Uterus (tissue), 4 donors: Measurements from ENCODE around the gene PNPO. TPM values are rescaled to one million over a fixed set of nuclear protein-coding genes. Genes with fewer than 3 reads are reported as not detected.

ENCODE experiments used
- DNase-seq, 2 donors: peaks; one replicate each; pipeline ENCODE4 v3.0.0-alpha.2; 2019 to 2020
- H3K27ac ChIP-seq, 2 donors: fragments of 200-600 bp; sonication (generic); 1 replicate in 1 of 2; 2 replicates in 1 of 2; pipeline ENCODE4 v1.5.1; 2016 to 2018
- H3K27me3 ChIP-seq, 2 donors: fragments of 200-600 bp; sonication (generic); one replicate each; pipeline ENCODE4 v1.5.1; 2018 to 2019; ENCODE audit warnings: control low read depth in 1 of 2
- H3K36me3 ChIP-seq, 2 donors: fragments of 200-600 bp; sonication (generic); one replicate each; pipeline ENCODE4 v1.5.1; 2019; ENCODE audit warnings: control low read depth in 1 of 2
- H3K4me1 ChIP-seq, 2 donors: fragments of 200-600 bp; sonication (generic); one replicate each; pipeline ENCODE4 v1.5.1; 2018 to 2019; ENCODE audit warnings: control low read depth in 1 of 2
- H3K4me3 ChIP-seq, 2 donors: fragments of 200-600 bp; sonication (generic); 1 replicate in 1 of 2; 2 replicates in 1 of 2; pipeline ENCODE4 v1.5.1; 2018 to 2019; ENCODE audit warnings: mild to moderate bottlenecking in 1 of 2
- H3K9me3 ChIP-seq, 2 donors: fragments of 200-600 bp; sonication (generic); one replicate each; pipeline ENCODE4 v1.5.1; 2019; ENCODE audit warnings: control low read depth in 1 of 2
- POLR2A ChIP-seq, 2 donors: fragments of 450-650 bp; IDR thresholded peaks; one replicate each; pipeline ENCODE4 v1.6.1; 2016; ENCODE audit warnings: antibody characterized with exemption in 2 of 2, mild to moderate bottlenecking in 1 of 2, moderate library complexity in 1 of 2
- intact Hi-C: fragments of 100-400 bp; cut with DNase I; formaldehyde crosslinking; loops from one replicate; pipeline ENCODE4 v1.15.1; 2023; ENCODE audit warnings: low total_unique reads
- total RNA-seq, 4 donors: library from RNA; depleted of rRNA in 3 of 4; stranded (reverse); fragments of >200 nt in 3 of 4; gene quantifications; one replicate each; pipeline versions ENCODE4 v1.1.0 to v1.2.4, GENCODE V29; 2014 to 2023
- TF ChIP-seq, protein P1 (sequence below), 4 experiments: fragments of 200-600 bp in 2 of 4; fragments of 450-650 bp in 2 of 4; sonication (generic) in 2 of 4; IDR thresholded peaks; one replicate each; pipeline ENCODE4 v1.5.1; 2016 to 2019; ENCODE audit warnings: antibody characterized with exemption in 4 of 4, mild to moderate bottlenecking in 2 of 4, moderate library complexity in 1 of 4
- donor health status: DM: yes; HTN: yes; CAD: no.

Gene PNPO
- 10 to 100 TPM; 16.7 to 29.4 (median 17.4) TPM for total RNA-seq

- TF ChIP-seq, protein P1, sequence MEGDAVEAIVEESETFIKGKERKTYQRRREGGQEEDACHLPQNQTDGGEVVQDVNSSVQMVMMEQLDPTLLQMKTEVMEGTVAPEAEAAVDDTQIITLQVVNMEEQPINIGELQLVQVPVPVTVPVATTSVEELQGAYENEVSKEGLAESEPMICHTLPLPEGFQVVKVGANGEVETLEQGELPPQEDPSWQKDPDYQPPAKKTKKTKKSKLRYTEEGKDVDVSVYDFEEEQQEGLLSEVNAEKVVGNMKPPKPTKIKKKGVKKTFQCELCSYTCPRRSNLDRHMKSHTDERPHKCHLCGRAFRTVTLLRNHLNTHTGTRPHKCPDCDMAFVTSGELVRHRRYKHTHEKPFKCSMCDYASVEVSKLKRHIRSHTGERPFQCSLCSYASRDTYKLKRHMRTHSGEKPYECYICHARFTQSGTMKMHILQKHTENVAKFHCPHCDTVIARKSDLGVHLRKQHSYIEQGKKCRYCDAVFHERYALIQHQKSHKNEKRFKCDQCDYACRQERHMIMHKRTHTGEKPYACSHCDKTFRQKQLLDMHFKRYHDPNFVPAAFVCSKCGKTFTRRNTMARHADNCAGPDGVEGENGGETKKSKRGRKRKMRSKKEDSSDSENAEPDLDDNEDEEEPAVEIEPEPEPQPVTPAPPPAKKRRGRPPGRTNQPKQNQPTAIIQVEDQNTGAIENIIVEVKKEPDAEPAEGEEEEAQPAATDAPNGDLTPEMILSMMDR (IDR thresholded peaks at IDR 0.05): no peak
- peak; percentile 43 for TF ChIP-seq POLR2A (IDR thresholded peaks at IDR 0.05)
- no peaks in the 10 kb centered on the region for H3K4me1 ChIP-seq
- intact Hi-C loops: no loop called here
- H3K36me3 ChIP-seq: no peaks in the 10 kb centered on the region
- no peaks in the 10 kb centered on the region for H3K27me3 ChIP-seq
- H3K27ac ChIP-seq: peak within 1 kb of the TSS; percentile 70 to 83
- DNase-seq: peak; percentile 91 to 94
- H3K9me3 ChIP-seq: no peaks in the 10 kb centered on the region
- H3K4me3 ChIP-seq: peak within 1 kb of the TSS; percentile 86
Measured at GRCh38 chr17:47941246-47942095, at the start of gene PNPO. PNPO (plus strand) TSS chr17:47941571; CDS start chr17:47941676, 105 bp downstream.

DNA sequence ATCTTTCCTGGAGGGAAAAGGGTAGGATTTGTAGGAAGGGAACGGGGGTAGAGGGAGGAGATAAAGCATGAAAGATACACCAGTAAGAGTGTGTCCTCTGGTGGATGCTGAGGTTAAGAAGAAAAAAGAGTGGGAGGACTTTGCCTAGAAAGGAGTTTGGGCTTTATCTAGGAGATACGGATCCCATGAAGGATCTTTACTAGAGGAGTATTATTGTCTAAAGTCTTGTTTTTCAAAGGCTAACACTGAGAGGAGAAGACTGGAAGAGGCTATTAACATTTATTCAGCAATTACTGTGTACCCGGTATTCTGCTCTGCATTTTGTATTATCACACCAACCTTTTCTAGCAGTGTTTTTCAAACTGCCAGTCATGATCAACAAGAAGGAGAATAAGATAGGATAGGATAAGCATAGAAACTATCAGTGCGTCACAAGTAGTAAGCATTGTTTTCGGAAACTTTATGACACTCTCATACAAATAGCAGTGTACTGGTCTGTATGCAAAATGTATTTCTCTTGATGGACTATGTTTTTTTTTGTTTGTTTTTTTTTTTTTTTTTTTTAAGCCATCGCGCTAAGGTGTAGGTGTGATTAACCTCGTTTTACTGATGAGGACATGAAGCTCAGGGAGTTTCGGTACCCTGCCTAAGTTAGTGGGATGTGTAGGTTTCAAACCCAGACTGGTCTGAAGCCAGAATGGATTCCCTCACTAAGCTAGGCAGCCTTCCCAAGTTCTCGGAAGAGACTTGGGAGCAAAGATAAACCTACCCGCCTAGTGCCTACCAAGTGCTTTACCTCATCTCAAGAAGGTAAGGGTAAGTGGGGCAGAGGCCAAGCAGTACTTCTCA, 46.6 kb upstream of the PNPO start:
- TF ChIP-seq, protein P1 (IDR thresholded peaks at IDR 0.05): no peak
- TF ChIP-seq POLR2A (IDR thresholded peaks at IDR 0.05): no peak
- Histone ChIP-seq H3K4me1 (peaks cover 3 to 8% of the 10 kb centered on the region in 2 donors), H3K36me3 (no peaks in the 10 kb centered on the region), H3K9me3 (no peaks in the 10 kb centered on the region), H3K4me3 (peak overlapping the region; percentile 77 to 82), H3K27ac (peak overlapping the region; percentile 95), H3K27me3 (no peaks in the 10 kb centered on the region)
- no peak for DNase-seq
- intact Hi-C loops: no loop called here

DNA sequence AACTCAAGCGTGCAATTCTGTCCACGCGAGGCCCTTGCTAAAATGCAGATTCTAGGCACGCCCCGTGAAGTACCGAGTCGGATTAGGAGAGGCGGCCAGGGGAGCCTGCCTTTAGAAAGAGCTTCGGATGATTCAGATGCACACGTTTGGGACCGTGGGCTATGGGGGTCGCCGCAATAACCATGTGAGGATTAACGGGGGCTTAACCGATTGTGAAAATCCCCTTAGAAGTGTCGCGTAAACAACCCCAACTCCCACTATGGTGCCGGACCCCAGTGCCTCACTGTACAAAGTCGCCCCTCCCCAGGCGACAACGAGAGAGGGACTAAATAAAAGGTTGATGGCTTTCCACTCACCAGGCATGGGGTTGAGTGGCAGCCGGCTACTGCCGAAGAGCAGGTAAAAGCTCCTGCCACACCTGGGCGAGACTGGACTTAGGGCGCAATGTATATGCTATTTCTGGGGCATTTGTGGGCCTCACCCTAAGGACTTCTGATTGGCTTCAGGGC, 46.0 kb upstream of the PNPO start:
- intact Hi-C loops: no loop called here
- peak overlapping the region; percentile 77 to 82 for H3K4me3 ChIP-seq
- no peaks in the 10 kb centered on the region for H3K9me3 ChIP-seq
- H3K27me3 ChIP-seq: no peaks in the 10 kb centered on the region
- no peaks in the 10 kb centered on the region for H3K36me3 ChIP-seq
- peak in 1 of 2 donors; percentile 47 for DNase-seq
- H3K27ac ChIP-seq: peak overlapping the region; percentile 95
- TF ChIP-seq, protein P1 (IDR thresholded peaks at IDR 0.05): peak in 1 of 4 experiments; percentile 9
- TF ChIP-seq POLR2A (IDR thresholded peaks at IDR 0.05): peak; percentile 84 to 98
- H3K4me1 ChIP-seq: peaks cover 3 to 8% of the 10 kb centered on the region in 2 donors

DNA sequence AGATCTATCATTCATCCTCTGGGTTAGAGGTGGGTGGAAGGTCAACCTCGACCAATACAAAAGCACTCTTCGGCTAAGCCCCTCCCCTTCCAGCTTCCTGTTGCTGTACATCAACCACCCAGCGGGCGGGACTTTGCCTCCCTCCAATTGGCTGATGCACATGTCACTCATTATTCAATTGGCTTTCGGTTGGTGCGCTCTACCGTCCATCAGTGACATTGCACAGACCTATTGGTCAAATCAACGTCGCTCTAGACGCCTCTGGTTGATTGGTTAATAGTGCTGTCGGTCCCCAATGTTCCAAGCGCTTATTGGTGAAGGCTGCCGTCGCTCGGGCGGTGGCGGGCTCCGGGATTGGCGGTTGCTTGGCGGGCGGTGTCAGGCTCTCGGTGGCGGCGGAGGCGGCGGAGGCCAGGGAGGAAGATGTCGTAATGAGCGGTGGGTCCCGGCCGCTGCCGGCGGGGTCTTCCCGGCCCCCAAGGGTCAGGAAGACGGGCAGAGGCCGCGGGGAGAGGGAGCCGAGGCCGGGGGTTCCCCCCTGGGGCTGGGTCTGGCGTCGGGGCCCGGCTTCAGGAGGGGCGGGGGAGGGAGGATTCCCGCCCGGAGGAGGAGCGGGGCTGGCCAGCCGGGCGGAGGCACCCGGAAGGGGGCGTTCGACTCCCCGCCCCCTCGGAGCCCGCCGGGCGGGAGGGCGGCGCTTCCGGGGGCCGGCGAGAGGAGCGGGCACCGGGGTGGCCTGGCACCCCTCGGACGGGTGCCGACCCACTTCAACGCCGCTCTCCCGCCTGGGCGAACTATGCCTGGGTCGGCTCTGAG, 45.3 kb upstream of the PNPO start, which contains the start of gene SP2:
Gene SP2, plus strand, starts transcription at position 381 of the 816 bp plus-strand sequence. Its CDS starts 51 bp downstream, at position 432.
- H3K4me1 ChIP-seq: peaks cover 3 to 8% of the 10 kb centered on the region in 2 donors

More for the DNA sequence above, 45.3 kb upstream of the PNPO start, which contains the start of gene SP2:
- intact Hi-C loops: no loop called here
- TF ChIP-seq, protein P1 (IDR thresholded peaks at IDR 0.05): peak in 2 of 4 experiments; percentile 8 to 46
- peak; percentile 72 to 83 for TF ChIP-seq POLR2A (IDR thresholded peaks at IDR 0.05)
- peak; percentile 100 for DNase-seq
- Histone ChIP-seq H3K4me3 (peak within 1 kb of the TSS; percentile 81 to 87), H3K9me3 (no peaks in the 10 kb centered on the region), H3K27me3 (no peaks in the 10 kb centered on the region), H3K27ac (peak within 1 kb of the TSS; percentile 99 to 100), H3K36me3 (no peaks in the 10 kb centered on the region)
